ENCODE measurements around the gene GVQW3.

GVQW3 gene

DNA sequence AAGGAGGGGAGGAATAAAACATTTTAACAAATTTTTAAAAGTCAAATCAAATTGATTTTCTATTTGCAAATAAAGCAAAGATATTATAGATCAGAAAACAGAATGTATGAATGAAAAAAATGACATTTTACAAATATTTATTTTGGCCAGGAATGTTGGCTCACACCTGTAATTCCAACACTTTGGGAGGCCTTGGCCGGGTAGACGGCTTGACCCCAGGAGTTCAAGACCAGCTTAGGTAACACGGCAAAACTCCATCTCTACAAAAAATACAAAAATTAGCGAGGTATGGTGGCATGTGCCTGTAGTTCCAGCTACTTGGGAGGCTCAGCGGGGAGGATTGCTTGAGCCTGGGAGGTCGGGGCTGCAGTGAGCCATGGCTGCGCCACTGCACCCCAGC is 18.4 kb upstream of the GVQW3 start:
- Histone ChIP-seq H3K27me3 (ENCODE audit: control insufficient read depth, insufficient read depth, low read length) (no peaks in the 10 kb centered on the region), H3K4me1 (ENCODE audit: control insufficient read depth, low read depth, low read length) (no peaks in the 10 kb centered on the region), H3K9ac (ENCODE audit: low read length) (no peak overlapping the region), H3K4me3 (ENCODE audit: low read length) (no peak overlapping the region), H3K9me3 (ENCODE audit: control insufficient read depth, low read depth, low read length) (no peaks in the 10 kb centered on the region), H3K27ac (ENCODE audit: low read length) (no peak overlapping the region), H3K36me3 (ENCODE audit: control insufficient read depth, low read depth, low read length) (no peaks in the 10 kb centered on the region)

DNA sequence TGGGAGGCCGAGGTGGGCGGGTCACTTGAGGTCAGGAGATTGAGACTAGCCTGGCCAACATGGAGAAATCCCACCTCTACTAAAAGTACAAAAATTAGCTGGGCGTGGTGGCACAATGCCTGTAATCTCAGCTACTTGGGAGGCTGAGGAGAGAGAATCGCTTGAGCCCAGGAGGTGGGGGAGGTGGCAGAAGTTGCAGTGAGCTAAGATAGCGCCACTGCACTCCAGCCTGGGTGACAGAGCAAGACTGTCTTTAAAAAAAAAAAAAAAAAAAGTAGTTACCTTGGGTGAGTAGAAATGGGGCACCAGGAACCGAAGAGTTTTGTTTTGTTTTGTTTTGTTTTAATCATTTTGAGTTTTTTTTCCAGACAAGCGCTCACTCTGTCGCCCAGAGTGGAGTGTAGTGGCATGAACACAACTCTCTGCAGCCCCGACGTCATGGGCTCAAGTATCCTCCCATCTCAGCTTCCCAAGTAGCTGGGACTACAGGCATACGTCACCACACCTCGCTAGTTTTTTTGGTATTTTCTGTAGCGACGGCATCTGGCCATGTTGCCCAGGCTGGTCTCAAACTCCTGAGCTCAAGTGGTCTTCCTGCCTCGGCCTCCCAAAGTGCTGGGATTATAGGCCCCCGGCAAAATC is 16.0 kb upstream of the GVQW3 start:
- Histone ChIP-seq H3K4me3 (ENCODE audit: low read length) (no peak overlapping the region), H3K4me1 (ENCODE audit: control insufficient read depth, low read depth, low read length) (no peaks in the 10 kb centered on the region), H3K27ac (ENCODE audit: low read length) (no peak overlapping the region), H3K9me3 (ENCODE audit: control insufficient read depth, low read depth, low read length) (no peaks in the 10 kb centered on the region), H3K36me3 (ENCODE audit: control insufficient read depth, low read depth, low read length) (no peaks in the 10 kb centered on the region), H3K27me3 (ENCODE audit: control insufficient read depth, insufficient read depth, low read length) (no peaks in the 10 kb centered on the region), H3K9ac (ENCODE audit: low read length) (no peak overlapping the region)

DNA sequence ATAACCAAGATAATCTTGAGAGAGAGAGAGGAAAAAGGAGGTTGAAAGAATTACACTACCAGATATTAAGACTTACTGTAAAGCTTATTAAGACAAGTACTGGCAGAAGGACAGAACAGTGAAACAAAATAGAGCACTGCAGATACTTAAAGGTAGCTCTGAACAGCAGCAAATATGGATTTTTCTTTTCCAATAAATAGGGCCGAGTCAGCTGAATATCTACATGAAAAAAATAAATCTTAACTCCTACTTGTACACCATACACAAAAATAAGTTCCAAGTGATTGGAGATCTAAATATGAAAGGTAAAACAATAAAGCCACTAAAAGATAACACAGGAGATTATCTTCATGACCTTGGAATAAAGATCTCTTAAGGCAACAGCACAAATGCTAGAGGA is 12.6 kb upstream of the GVQW3 start:
- Histone ChIP-seq H3K27ac (ENCODE audit: low read length) (no peak overlapping the region), H3K9me3 (ENCODE audit: control insufficient read depth, low read depth, low read length) (no peaks in the 10 kb centered on the region), H3K4me3 (ENCODE audit: low read length) (no peak overlapping the region), H3K4me1 (ENCODE audit: control insufficient read depth, low read depth, low read length) (no peaks in the 10 kb centered on the region), H3K27me3 (ENCODE audit: control insufficient read depth, insufficient read depth, low read length) (no peaks in the 10 kb centered on the region), H3K9ac (ENCODE audit: low read length) (no peak overlapping the region), H3K36me3 (ENCODE audit: control insufficient read depth, low read depth, low read length) (no peaks in the 10 kb centered on the region)

DNA sequence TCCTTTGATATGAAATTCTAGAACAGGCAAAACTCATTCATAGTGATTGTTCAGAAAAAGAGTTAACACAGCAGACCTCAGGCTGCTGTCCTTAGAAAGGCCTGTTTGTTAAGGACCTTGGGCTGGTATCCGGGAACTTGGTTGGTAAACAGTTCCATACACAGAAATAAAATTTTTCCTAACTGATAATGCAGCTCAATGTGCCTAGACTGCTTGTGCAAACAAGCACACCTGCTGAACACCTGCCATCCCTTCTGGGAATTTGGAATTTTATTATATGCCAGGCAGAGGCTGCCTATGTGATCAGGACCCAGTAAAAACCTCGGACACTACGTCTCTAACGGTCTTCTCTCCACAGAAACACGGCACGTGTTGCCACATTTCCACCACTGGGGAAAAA is 11.7 kb upstream of the GVQW3 start:
- no peaks in the 10 kb centered on the region for H3K9me3 ChIP-seq (ENCODE audit: control insufficient read depth, low read depth, low read length)
- no peak overlapping the region for H3K4me3 ChIP-seq (ENCODE audit: low read length)
- no peaks in the 10 kb centered on the region for H3K36me3 ChIP-seq (ENCODE audit: control insufficient read depth, low read depth, low read length)
- H3K4me1 ChIP-seq (ENCODE audit: control insufficient read depth, low read depth, low read length): no peaks in the 10 kb centered on the region
- no peak overlapping the region for H3K27ac ChIP-seq (ENCODE audit: low read length)
- H3K27me3 ChIP-seq (ENCODE audit: control insufficient read depth, insufficient read depth, low read length): no peaks in the 10 kb centered on the region
- no peak overlapping the region for H3K9ac ChIP-seq (ENCODE audit: low read length)

DNA sequence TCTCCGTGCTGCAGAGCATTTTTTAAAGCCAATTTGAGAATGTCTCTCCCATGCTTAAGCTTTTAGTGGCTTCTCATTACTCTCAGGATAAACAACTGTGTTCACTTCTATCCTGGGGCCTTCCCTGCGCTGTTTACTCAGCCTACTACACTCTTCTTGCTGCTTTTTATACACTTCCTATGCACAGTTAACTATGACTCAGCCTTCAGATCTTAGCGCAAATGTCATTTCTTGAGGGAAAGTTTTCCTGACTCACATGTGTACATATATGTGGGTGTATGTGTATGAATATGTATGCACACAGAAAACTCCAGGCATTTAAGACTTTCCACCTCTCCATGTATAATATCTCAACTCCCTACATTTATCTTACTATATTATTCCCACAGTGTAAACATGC is 10.0 kb upstream of the GVQW3 start:
- H3K9me3 ChIP-seq (ENCODE audit: control insufficient read depth, low read depth, low read length): no peaks in the 10 kb centered on the region
- no peak overlapping the region for H3K9ac ChIP-seq (ENCODE audit: low read length)
- H3K36me3 ChIP-seq (ENCODE audit: control insufficient read depth, low read depth, low read length): no peaks in the 10 kb centered on the region
- H3K27ac ChIP-seq (ENCODE audit: low read length): no peak overlapping the region
- no peak overlapping the region for H3K4me3 ChIP-seq (ENCODE audit: low read length)
- no peaks in the 10 kb centered on the region for H3K4me1 ChIP-seq (ENCODE audit: control insufficient read depth, low read depth, low read length)
- H3K27me3 ChIP-seq (ENCODE audit: control insufficient read depth, insufficient read depth, low read length): no peaks in the 10 kb centered on the region

DNA sequence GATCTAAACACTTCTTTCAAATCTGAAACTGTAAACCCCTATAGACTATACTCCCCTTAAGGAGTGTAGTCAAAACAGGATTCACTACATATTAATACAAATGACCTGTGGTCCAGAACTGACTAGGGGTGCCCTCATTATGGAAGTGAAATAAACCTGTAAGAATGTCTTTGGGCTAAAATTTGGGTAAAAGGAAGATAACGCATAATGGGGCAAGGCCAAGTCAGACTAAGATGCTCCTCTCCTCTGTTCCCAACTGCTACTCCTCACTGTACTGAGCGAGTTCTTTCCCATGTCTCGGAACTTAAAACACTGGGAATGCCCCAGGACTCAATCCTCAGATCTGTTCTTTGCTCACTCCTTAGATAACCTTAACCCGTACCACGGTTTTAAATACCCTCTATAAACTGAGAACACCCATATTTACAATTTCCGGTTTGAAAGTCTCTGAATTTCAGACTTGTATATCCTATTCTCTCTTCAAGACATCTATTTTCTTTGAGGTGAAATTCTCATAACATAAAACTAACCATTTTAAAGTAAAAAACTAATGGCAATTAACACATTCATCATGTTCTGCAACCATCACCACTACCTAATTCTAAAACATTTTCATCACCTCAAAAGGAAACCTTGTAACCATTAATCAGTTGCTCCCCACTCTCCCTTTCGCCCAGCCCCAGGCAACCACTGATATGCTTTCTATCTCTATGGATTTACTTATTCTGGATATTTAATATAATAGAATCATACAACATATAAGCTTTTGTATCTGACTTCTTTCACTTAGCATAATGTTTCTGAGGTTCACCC is 4.2 kb upstream of the GVQW3 start:
- Histone ChIP-seq H3K4me1 (ENCODE audit: control insufficient read depth, low read depth, low read length) (peaks cover 4% of the 10 kb centered on the region), H3K27ac (ENCODE audit: low read length) (no peak overlapping the region), H3K27me3 (ENCODE audit: control insufficient read depth, insufficient read depth, low read length) (no peaks in the 10 kb centered on the region), H3K36me3 (ENCODE audit: control insufficient read depth, low read depth, low read length) (no peaks in the 10 kb centered on the region), H3K9ac (ENCODE audit: low read length) (no peak overlapping the region), H3K9me3 (ENCODE audit: control insufficient read depth, low read depth, low read length) (no peaks in the 10 kb centered on the region), H3K4me3 (ENCODE audit: low read length) (no peak overlapping the region)

DNA sequence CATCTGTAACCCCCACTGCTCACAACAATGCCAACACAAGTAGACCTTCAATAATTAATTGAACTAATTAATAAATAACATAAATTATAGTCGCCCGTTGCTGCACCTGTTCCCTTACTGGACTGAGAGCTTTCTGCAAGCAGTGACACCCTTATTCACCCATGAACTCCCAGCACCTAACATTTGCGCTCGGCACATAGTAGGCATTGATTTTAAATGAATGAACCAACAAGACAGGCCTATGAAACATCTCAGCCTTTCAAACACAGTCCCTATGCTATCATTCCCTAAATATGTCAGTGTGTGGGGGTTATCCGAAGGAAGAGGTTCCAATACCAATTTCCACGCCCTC is 1.3 kb upstream of the GVQW3 start:
- peak overlapping the region; percentile 37 for H3K9ac ChIP-seq (ENCODE audit: low read length)

DNA sequence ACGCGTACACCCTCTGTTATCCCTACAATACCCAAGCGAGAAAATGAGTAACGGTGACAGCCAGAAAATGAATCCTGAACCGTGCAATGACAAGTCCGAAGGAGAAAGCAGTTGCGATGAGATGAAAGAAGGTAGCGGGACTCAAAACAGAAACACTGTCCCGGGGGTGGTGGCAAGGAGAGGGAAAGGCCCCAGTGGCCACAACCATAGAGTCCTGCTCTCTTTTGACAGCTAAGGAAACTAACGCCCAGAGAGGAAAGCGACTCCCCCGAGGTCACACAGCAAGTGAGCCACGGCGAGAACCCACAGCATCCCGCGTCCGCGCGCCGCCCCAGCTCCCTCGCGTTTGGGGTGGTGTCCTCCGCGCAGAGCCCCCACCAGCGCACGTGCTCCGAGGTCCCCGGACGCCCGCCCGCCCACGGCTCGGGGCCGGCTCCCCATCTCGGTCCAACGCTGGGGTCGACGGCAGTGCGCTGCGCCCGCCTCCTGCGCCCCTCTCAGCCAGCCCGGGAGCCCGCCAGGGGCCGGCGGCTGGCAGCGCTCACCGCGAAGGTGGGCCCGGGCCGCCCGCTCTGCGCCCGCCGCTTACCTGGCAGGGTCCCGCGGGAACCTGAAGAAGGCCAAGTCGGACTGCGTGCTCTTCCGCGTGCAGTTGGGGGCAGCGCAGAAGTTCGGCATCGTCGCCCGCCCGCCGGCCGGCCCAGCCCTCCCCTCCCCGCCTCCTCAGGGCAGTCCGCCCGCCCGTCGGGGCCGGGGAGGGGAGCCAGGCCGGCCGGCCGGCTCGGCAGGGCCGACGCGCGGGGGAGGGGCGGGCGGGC is 755 bp upstream of the GVQW3 start:
- H3K36me3 ChIP-seq (ENCODE audit: control insufficient read depth, low read depth, low read length): no peaks in the 10 kb centered on the region
- H3K27me3 ChIP-seq (ENCODE audit: control insufficient read depth, insufficient read depth, low read length): no peaks in the 10 kb centered on the region
- H3K9me3 ChIP-seq (ENCODE audit: control insufficient read depth, low read depth, low read length): no peaks in the 10 kb centered on the region
- peaks cover 7% of the 10 kb centered on the region for H3K4me1 ChIP-seq (ENCODE audit: control insufficient read depth, low read depth, low read length)
- H3K9ac ChIP-seq (ENCODE audit: low read length): peak overlapping the region; percentile 37
- peak overlapping the region; percentile 65 for H3K4me3 ChIP-seq (ENCODE audit: low read length)
- no peak overlapping the region for H3K27ac ChIP-seq (ENCODE audit: low read length)

More for the DNA sequence above, 1.3 kb upstream of the GVQW3 start:
- H3K27me3 ChIP-seq (ENCODE audit: control insufficient read depth, insufficient read depth, low read length): no peaks in the 10 kb centered on the region
- no peaks in the 10 kb centered on the region for H3K36me3 ChIP-seq (ENCODE audit: control insufficient read depth, low read depth, low read length)
- peak overlapping the region; percentile 65 for H3K4me3 ChIP-seq (ENCODE audit: low read length)
- H3K4me1 ChIP-seq (ENCODE audit: control insufficient read depth, low read depth, low read length): peaks cover 6% of the 10 kb centered on the region
- H3K27ac ChIP-seq (ENCODE audit: low read length): no peak overlapping the region
- no peaks in the 10 kb centered on the region for H3K9me3 ChIP-seq (ENCODE audit: control insufficient read depth, low read depth, low read length)

DNA sequence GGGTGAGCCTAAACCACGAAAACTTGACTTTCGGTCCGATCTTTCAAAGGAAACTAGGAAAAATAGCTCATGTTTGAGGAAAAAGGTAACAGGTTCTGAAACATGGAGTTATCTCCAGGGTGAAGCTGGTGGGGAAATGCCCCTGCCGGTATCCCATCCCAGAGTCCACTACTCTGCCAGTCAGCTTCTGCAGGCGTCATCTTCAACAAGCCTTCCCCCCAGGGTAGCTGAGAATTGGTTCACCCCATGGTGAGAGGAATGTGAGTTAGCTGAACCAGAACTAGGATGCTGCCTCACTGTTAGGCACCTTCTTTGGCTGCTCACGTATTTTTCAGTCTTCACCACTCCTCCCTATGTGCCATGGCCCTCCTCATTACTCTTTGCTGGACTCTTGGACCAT is 1.1 kb downstream of the GVQW3 start:
- H3K9ac ChIP-seq (ENCODE audit: low read length): no peak overlapping the region

DNA sequence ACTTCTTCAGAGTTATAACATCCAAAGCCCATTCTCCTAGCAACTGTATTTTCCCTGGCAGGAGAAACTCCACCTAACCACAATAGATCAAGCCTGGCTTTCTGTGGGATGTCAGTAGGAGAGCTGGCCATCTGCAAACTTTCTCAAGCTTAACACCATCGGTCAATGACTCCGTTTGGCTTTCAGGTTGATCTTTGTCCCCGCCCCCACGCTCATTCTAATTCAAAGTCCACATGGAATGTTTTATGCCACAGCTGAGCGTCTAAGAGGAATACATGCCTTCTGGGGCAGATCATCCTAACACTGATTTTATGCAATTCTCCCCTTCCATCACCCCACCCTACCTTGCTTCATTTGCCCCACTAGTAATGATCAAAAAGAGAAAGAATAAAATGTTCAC is 4.8 kb downstream of the GVQW3 start:
- Histone ChIP-seq H3K9ac (ENCODE audit: low read length) (no peak overlapping the region), H3K4me3 (ENCODE audit: low read length) (no peak overlapping the region), H3K36me3 (ENCODE audit: control insufficient read depth, low read depth, low read length) (no peaks in the 10 kb centered on the region), H3K27ac (ENCODE audit: low read length) (no peak overlapping the region), H3K4me1 (ENCODE audit: control insufficient read depth, low read depth, low read length) (peaks cover 15% of the 10 kb centered on the region), H3K9me3 (ENCODE audit: control insufficient read depth, low read depth, low read length) (no peaks in the 10 kb centered on the region), H3K27me3 (ENCODE audit: control insufficient read depth, insufficient read depth, low read length) (no peaks in the 10 kb centered on the region)

More for the DNA sequence above, 1.1 kb downstream of the GVQW3 start:
- Histone ChIP-seq H3K27me3 (ENCODE audit: control insufficient read depth, insufficient read depth, low read length) (no peaks in the 10 kb centered on the region), H3K9me3 (ENCODE audit: control insufficient read depth, low read depth, low read length) (no peaks in the 10 kb centered on the region), H3K27ac (ENCODE audit: low read length) (no peak overlapping the region), H3K36me3 (ENCODE audit: control insufficient read depth, low read depth, low read length) (no peaks in the 10 kb centered on the region), H3K4me3 (ENCODE audit: low read length) (peak overlapping the region; percentile 67), H3K4me1 (ENCODE audit: control insufficient read depth, low read depth, low read length) (peaks cover 15% of the 10 kb centered on the region)

DNA sequence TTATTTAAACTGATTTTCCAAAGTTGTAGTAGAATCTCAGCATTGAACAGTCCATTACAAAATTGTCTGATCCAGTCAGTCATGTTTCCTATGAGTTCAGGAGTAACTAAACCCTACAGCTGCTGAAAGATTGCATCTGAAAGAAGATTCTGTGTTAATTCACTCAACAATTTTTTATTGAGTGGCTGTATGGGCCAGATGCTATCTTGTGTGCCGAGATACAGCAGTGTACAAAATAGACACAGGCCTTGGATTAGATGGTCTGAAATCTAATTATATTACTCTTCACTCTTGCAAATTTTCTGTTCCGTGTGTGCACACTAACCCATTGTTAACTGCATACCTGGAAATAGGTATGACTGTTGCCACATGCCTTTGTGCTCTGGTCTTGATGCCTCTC is 7.3 kb downstream of the GVQW3 start:
- Histone ChIP-seq H3K27me3 (ENCODE audit: control insufficient read depth, insufficient read depth, low read length) (no peaks in the 10 kb centered on the region), H3K9ac (ENCODE audit: low read length) (no peak overlapping the region), H3K4me1 (ENCODE audit: control insufficient read depth, low read depth, low read length) (peaks cover 9% of the 10 kb centered on the region), H3K4me3 (ENCODE audit: low read length) (no peak overlapping the region), H3K36me3 (ENCODE audit: control insufficient read depth, low read depth, low read length) (no peaks in the 10 kb centered on the region), H3K9me3 (ENCODE audit: control insufficient read depth, low read depth, low read length) (no peaks in the 10 kb centered on the region), H3K27ac (ENCODE audit: low read length) (no peak overlapping the region)
